Measurements from ENCODE around the gene NXF1. TPM values are rescaled to one million over a fixed set of nuclear protein-coding genes. Genes with fewer than 3 reads are reported as not detected.

Gene NXF1
- total RNA-seq, 1 experiment from 2014 or later: 69.0 TPM

- Histone ChIP-seq H3K4ac (ENCODE audit: low read depth, low read length) (no peak within 1 kb of the TSS; the same call in 1 of the 2 replicates), H2AFZ (ENCODE audit: low read length) (no peak within 1 kb of the TSS), H3K4me2 (ENCODE audit: insufficient read depth, insufficient read length, low read length) (peak within 1 kb of the TSS; percentile 97), H3K14ac (ENCODE audit: insufficient read depth, low read length) (peak within 1 kb of the TSS; percentile 99), H2BK12ac (ENCODE audit: insufficient read length, low read depth, low read length) (no peak within 1 kb of the TSS), H3K23ac (ENCODE audit: insufficient read length, low read depth, low read length) (no peak within 1 kb of the TSS), H3K9me3 (ENCODE audit: control insufficient read depth, low read depth, low read length) (no peaks in the 10 kb centered on the region), H3K79me2 (ENCODE audit: insufficient read depth, low read length) (peaks cover 4% of the 10 kb centered on the region; the same call in 1 of the 2 replicates), H3K56ac (ENCODE audit: insufficient read length, low read depth, low read length) (no peak within 1 kb of the TSS), H3K18ac (ENCODE audit: insufficient read length, low read depth, low read length) (peak within 1 kb of the TSS; percentile 99), H2BK15ac (ENCODE audit: low read depth, low read length) (no peak within 1 kb of the TSS), H2AK5ac (ENCODE audit: insufficient read length, low read length) (no peak within 1 kb of the TSS), H3K27ac (ENCODE audit: insufficient read length, low read depth, low read length) (no peak within 1 kb of the TSS), H3K23me2 (ENCODE audit: insufficient read length, low read depth, low read length, poor library complexity, severe bottlenecking) (peaks cover 10% of the 10 kb centered on the region), H2BK120ac (ENCODE audit: low read depth, low read length, poor library complexity, severe bottlenecking) (no peak within 1 kb of the TSS), H4K91ac (ENCODE audit: insufficient read length, low read depth, low read length) (no peak within 1 kb of the TSS), H3K9ac (ENCODE audit: extremely low read depth, insufficient read length, low read length) (peak within 1 kb of the TSS; percentile 86), H3K79me1 (ENCODE audit: insufficient read depth, low read depth, low read length, poor library complexity, severe bottlenecking) (no peaks in the 10 kb centered on the region), H3T11ph (ENCODE audit: low read length) (no peak within 1 kb of the TSS), H3K4me1 (ENCODE audit: insufficient read depth, low read length) (no peaks in the 10 kb centered on the region), H4K5ac (ENCODE audit: insufficient read length, low read depth, low read length) (no peak within 1 kb of the TSS), H3K27me3 (ENCODE audit: insufficient read depth, low read length) (no peaks in the 10 kb centered on the region), H2BK20ac (ENCODE audit: low read depth, low read length, poor library complexity, severe bottlenecking) (no peak within 1 kb of the TSS), H4K8ac (replicated peaks; ENCODE audit: insufficient read length, low read depth, low read length) (no peak within 1 kb of the TSS), H2BK5ac (ENCODE audit: insufficient read length, low read length) (peak within 1 kb of the TSS; percentile 41), H4K20me1 (ENCODE audit: control insufficient read depth, insufficient read depth, insufficient read length) (no peaks in the 10 kb centered on the region)
- Mint-ChIP-seq H3K27ac (peak within 1 kb of the TSS; percentile 100), H3K4me1 (peaks cover 17 to 24% of the 10 kb centered on the region in 2 experiments), H3K9me3 (no peaks in the 10 kb centered on the region; a peak in 1 of 5 replicates), H3K4me3 (peak within 1 kb of the TSS; percentile 99 to 100), H3K36me3 (ENCODE audit: insufficient read depth in 1 of 3, low read depth in 3 of 3) (peaks cover 29 to 58% (median 54%) of the 10 kb centered on the region in 3 experiments), H3K27me3 (ENCODE audit: low read depth) (no peaks in the 10 kb centered on the region)
- TF ChIP-seq CTCF (conservative IDR thresholded peaks at IDR 0.05): no peak
- DNase-seq: peak; percentile 99
- no CpG with 5 or more reads among the region's 65 CpGs for WGBS (ENCODE audit: extremely low coverage, insufficient read length, low lambda C conversion rate)
Measured at GRCh38 chr11:62831520-62832335, 26.5 kb upstream of the NXF1 start, which contains the start of gene STX5. Gene STX5 (minus strand): TSS chr11:62832051. CDS start chr11:62831243, 808 bp downstream.
